A172 (cell line): ENCODE measurements around the gene CAPS. TPM values are rescaled to one million over a fixed set of nuclear protein-coding genes. Genes with fewer than 3 reads are reported as not detected.

ENCODE experiments used
- DNase-seq: peaks from one replicate; pipeline ENCODE4 v3.0.0-alpha.2; 2015; ENCODE audit warnings: low spot score
- total RNA-seq: library from RNA; depleted of rRNA; stranded (reverse); fragments of >200 nt; shearing (Covaris generic); gene quantifications from 2 replicates; pipeline ENCODE4 v1.2.3, GENCODE V29; 2014

Gene CAPS
- total RNA-seq, 1 experiment from 2014 or later, result 12.0 TPM

- DNase-seq, result no peak
These were observed 19.5 kb downstream of the CAPS start for GRCh38 chr19:5933391-5934068.

- no peak for DNase-seq
These were observed 20.0 kb downstream of the CAPS start for GRCh38 chr19:5934069-5934401.

GRCh38 chr19:5934774-5935472 is 20.9 kb downstream of the CAPS start:
- no peak for DNase-seq

GRCh38 chr19:5935473-5936291 is 21.6 kb downstream of the CAPS start:
- no peak for DNase-seq

DNA sequence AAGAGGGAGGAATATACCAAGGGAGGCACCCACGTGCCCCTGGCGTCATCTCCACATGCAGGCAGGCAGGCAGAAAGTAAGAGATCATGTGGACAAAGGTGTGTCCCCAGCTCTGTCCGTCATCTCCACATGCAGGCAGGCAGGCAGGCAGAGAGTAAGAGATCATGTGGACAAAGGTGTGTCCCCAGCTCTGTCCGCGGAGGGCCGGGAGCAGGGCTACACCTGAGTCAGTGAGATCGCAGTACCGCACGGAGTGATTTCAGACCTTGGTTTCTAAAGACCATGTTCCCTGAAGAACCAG is 22.2 kb downstream of the CAPS start:
- DNase-seq, result no peak

GRCh38 chr19:5937550-5937949 is 23.5 kb downstream of the CAPS start:
- no peak for DNase-seq

- no peak for DNase-seq
These were observed 26.5 kb downstream of the CAPS start for GRCh38 chr19:5940260-5941208.

GRCh38 chr19:5941673-5942072 is 27.6 kb downstream of the CAPS start:
- no peak for DNase-seq

DNA sequence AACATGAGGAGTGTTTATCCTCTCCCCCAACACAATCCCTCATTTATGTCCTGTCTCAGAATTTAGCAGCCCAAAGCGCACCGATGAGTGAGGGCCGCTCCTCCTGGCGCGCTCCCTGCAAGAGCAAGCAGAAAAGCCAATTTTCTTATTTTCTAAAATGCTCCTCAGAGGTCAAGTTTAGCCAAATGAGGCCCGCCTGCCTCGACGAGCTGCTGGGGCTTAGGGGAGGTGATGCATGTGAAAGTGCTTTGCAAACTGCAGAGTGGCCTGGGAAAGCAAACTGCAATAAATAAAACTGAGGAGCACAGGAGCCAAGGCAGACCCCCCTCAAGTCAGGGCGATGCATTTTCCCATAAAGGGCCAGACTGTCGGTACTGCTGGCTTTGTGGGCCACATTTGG is 29.0 kb downstream of the CAPS start:
- DNase-seq, result no peak

GRCh38 chr19:5943623-5944022 is 29.6 kb downstream of the CAPS start:
- DNase-seq, result no peak

DNA sequence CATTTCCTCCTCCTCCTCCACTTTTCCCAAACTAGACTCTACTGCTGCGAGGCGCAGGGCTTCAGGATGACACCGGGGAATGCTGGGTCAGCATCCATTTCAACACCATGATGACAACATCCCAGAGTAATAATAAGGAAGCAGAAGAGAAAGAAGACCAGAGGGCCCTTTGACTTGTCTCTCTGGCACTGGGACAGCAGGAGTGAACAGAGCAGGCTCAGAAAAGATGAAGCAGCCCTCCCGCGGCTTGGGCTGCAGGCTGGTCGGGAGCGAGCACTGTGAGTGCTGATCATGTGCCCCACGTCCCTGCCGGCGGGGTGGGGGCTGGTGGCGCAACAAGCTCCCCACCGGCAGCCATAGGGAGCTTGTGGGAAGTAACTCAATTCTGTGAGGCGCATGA is 33.4 kb downstream of the CAPS start:
- no peak for DNase-seq

GRCh38 chr19:5948752-5949564 is 34.9 kb downstream of the CAPS start:
- DNase-seq, result no peak

DNA sequence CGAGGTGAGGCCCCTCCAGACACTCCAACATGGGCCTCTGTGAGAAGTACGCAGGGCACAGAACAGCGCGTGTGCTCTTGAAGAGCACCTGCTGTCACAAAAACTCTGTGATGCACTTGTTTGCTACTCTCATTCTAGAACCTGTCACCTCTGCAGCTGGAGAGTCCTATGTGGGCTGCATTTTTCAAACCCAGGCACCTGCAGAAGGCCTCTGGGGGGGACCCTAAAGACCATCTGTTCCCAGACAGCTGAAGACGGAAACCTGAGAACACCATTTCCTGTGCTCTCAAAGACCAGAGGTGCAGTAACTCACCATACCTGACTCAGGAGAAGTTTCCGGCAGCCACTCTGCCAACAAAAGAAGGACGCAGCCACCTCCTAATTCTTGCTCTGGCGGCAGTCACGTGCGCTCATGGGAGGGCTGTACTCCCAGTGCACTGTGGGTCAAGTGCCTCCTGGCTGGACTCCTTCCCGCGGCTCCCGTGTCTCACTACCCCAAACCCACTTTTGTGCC is 35.8 kb downstream of the CAPS start:
- no peak for DNase-seq

GRCh38 chr19:5950741-5951140 is 36.7 kb downstream of the CAPS start:
- no peak for DNase-seq

GRCh38 chr19:5951338-5951861 is 37.3 kb downstream of the CAPS start:
- no peak for DNase-seq

- DNase-seq, result no peak
These were observed 38.4 kb downstream of the CAPS start for GRCh38 chr19:5952193-5953029.

DNA sequence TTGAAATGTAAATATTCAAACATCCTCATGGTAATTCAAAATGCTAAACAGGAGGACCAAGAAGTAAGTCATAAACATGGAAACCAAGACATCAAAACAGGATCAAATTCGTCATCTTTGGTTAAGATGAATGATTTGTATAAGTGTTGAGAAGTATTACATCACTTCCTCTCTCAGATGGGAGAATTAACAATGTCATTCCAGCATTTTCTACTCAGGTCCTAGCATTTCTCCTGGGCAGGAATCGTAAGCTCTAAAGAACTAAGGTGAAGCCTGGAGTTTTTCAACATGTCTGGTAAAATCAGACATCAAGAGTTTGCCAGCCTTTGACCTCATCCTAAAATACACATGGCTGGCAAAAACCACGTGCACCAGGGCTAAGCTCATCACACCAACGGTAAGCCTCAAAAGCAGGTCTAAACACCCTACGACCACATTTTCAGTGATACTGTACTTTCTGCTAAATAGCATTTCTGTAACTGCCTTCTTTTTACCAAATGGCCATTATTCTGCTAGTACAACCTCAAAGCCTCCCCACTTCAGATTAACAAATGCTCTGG is 39.1 kb downstream of the CAPS start:
- DNase-seq, result no peak

- no peak for DNase-seq
These were observed 39.7 kb downstream of the CAPS start for GRCh38 chr19:5953680-5954213.

- no peak for DNase-seq
These were observed 40.2 kb downstream of the CAPS start for GRCh38 chr19:5954293-5954692.
